ENCODE data around the gene TMEM126B.
A peak's percentile ranks its signal among the peaks of the same experiment; 100 is the strongest.
"Not testable (repeated sequence)": the region's sequence is repeated elsewhere in the genome, so short reads cannot be mapped to it uniquely, and the experiment has no call there.

Gene TMEM126B

GRCh38 chr11:85666687-85667086 lies 38.3 kb downstream of the TMEM126B start:
- peak overlapping the region; percentile 82 for H2AFZ ChIP-seq (ENCODE audit: low read depth, low read length, severe bottlenecking)
- H3K4me2 ChIP-seq (ENCODE audit: low read depth, low read length, poor library complexity, severe bottlenecking), result no peak overlapping the region
- TF ChIP-seq EZH2phosphoT487 (conservative IDR thresholded peaks at IDR 0.05; ENCODE audit: low read length) (no peak), CTCF (IDR thresholded peaks at IDR 0.05; ENCODE audit: insufficient read depth, low read length, poor library complexity, severe bottlenecking) (no peak)

GRCh38 chr11:85668157-85668556 lies 39.8 kb downstream of the TMEM126B start:
- Histone ChIP-seq H3K4me2 (ENCODE audit: low read depth, low read length, poor library complexity, severe bottlenecking) (no peak overlapping the region), H3K4me3 (ENCODE audit: insufficient read depth, low read length, poor library complexity, severe bottlenecking) (no peak overlapping the region), H2AFZ (ENCODE audit: low read depth, low read length, severe bottlenecking) (no peak overlapping the region), H3K36me3 (ENCODE audit: low read length) (peaks cover 5% of the 10 kb centered on the region; the same call in 1 of the 2 replicates), H3F3A (ENCODE audit: insufficient read depth) (peaks cover 7% of the 10 kb centered on the region), H3K79me2 (ENCODE audit: insufficient read depth, low read length) (peaks cover 17% of the 10 kb centered on the region), H3K9ac (ENCODE audit: low read length) (no peak overlapping the region), H3K9me2 (replicated peaks; ENCODE audit: insufficient read depth, low read length) (no peaks in the 10 kb centered on the region), H3K27me3 (ENCODE audit: low read length) (no peaks in the 10 kb centered on the region), H3K27ac (ENCODE audit: low read depth, low read length) (no peak overlapping the region), H4K20me1 (ENCODE audit: low read depth, low read length) (peaks cover 7% of the 10 kb centered on the region; the same call in 1 of the 2 replicates), H3K9me3 (ENCODE audit: insufficient read depth, low read length) (no peaks in the 10 kb centered on the region)
- TF ChIP-seq EZH2phosphoT487 (conservative IDR thresholded peaks at IDR 0.05; ENCODE audit: low read length), result no peak
- TF ChIP-seq CTCF (IDR thresholded peaks at IDR 0.05; ENCODE audit: insufficient read depth, low read length, poor library complexity, severe bottlenecking), result no peak

More at GRCh38 chr11:85666687-85667086, 38.3 kb downstream of the TMEM126B start:
- H3K9me2 ChIP-seq (replicated peaks; ENCODE audit: insufficient read depth, low read length), result no peaks in the 10 kb centered on the region
- H3K9ac ChIP-seq (ENCODE audit: low read length), result no peak overlapping the region
- H3K27ac ChIP-seq (ENCODE audit: low read depth, low read length), result no peak overlapping the region
- peaks cover 20% of the 10 kb centered on the region for H4K20me1 ChIP-seq (ENCODE audit: low read depth, low read length)
- no peaks in the 10 kb centered on the region for H3K9me3 ChIP-seq (ENCODE audit: insufficient read depth, low read length)
- H3F3A ChIP-seq (ENCODE audit: insufficient read depth), result peaks cover 7% of the 10 kb centered on the region
- H3K4me3 ChIP-seq (ENCODE audit: insufficient read depth, low read length, poor library complexity, severe bottlenecking), result no peak overlapping the region
- H3K27me3 ChIP-seq (ENCODE audit: low read length), result no peaks in the 10 kb centered on the region
- H3K36me3 ChIP-seq (ENCODE audit: low read length), result peaks cover 16% of the 10 kb centered on the region; the same call in 1 of the 2 replicates
- H3K79me2 ChIP-seq (ENCODE audit: insufficient read depth, low read length), result peaks cover 32% of the 10 kb centered on the region

DNA sequence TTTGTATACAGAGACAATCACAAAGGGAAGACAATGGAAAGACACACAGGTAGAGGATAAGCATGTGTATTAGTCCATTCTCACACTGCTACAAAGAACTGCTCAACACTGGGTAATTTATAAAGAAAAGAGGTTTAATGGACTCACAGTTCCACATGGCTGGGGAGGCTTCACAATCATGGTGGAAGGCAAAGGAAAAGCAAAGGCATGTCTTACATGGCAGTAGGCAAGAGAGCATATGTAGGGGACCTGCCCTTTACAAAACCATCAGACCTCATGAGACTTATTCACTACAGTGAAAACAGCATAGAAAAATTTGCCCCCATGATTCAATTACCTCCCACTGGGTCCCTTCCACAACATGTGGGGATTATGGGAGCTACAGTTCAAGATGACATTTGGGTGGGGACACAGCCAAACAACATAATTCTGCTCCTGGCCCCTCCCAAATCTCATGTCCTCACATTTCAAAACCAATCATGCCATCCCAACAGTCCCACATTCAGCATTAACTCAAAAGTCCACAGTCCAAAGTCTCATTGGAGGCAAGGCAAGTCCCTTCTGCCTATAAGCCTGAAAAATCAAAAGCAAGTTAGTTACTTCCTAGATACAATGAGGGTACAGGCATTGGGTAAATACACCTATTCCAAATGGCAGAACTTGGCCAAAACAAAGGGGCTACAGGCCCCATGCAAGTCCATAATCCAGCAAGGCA lies 42.7 kb downstream of the TMEM126B start:
- H3K4me2 ChIP-seq (ENCODE audit: low read depth, low read length, poor library complexity, severe bottlenecking); H3K9me3 ChIP-seq (ENCODE audit: insufficient read depth, low read length); H3K27me3 ChIP-seq (ENCODE audit: low read length); H3K4me3 ChIP-seq (ENCODE audit: insufficient read depth, low read length, poor library complexity, severe bottlenecking); H3K9ac ChIP-seq (ENCODE audit: low read length); H3K79me2 ChIP-seq (ENCODE audit: insufficient read depth, low read length); H3F3A ChIP-seq (ENCODE audit: insufficient read depth); H4K20me1 ChIP-seq (ENCODE audit: low read depth, low read length); H3K27ac ChIP-seq (ENCODE audit: low read depth, low read length); H2AFZ ChIP-seq (ENCODE audit: low read depth, low read length, severe bottlenecking); H3K36me3 ChIP-seq (ENCODE audit: low read length); H3K9me2 ChIP-seq (replicated peaks; ENCODE audit: insufficient read depth, low read length): not testable (repeated sequence)

DNA sequence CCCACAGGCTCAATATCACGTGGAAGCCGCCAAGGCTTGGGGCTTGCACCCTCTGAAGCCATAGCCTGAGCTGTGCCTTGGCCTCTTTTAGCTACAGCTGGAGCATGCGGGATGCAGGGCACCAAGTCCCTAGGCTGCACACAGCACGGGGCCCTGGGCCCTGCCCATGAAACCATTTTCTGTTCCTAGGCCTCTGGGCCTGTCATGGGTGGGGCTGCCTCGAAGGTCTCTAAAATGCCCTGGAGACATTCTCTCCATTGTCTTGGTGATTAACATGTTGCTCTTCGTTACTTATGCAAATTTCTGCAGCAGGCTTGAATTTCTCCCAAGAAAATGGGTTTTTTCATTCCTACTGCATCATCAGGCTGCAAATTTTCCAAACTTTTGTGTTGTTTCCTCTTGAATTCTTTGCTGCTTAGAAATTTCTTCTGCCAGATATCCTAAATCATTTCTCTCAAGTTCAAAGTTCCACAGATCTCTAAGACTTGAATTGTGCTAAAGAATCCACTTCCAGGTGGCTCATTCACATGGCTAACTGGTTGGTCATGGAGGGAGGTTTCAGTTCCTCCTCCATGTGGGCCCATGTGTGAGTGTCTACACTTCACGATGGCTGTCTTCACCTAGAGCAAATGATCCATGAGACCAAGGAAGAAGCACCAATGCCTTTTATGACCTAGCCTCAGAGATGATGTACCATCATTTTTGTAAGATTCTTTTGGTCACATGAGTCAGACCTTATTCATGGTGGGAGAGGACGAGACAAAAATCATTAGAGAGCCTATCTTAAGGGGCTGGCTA lies 43.9 kb downstream of the TMEM126B start:
- no peaks in the 10 kb centered on the region for H3K9me2 ChIP-seq (replicated peaks; ENCODE audit: insufficient read depth, low read length)
- H3K4me2 ChIP-seq (ENCODE audit: low read depth, low read length, poor library complexity, severe bottlenecking), result no peak overlapping the region
- H3K79me2 ChIP-seq (ENCODE audit: insufficient read depth, low read length), result no peaks in the 10 kb centered on the region
- TF ChIP-seq EZH2phosphoT487 (conservative IDR thresholded peaks at IDR 0.05; ENCODE audit: low read length) (no peak), CTCF (IDR thresholded peaks at IDR 0.05; ENCODE audit: insufficient read depth, low read length, poor library complexity, severe bottlenecking) (no peak)
- H3K9ac ChIP-seq (ENCODE audit: low read length), result no peak overlapping the region
- H3F3A ChIP-seq (ENCODE audit: insufficient read depth), result no peaks in the 10 kb centered on the region
- no peak overlapping the region for H3K4me3 ChIP-seq (ENCODE audit: insufficient read depth, low read length, poor library complexity, severe bottlenecking)
- no peaks in the 10 kb centered on the region for H3K9me3 ChIP-seq (ENCODE audit: insufficient read depth, low read length)
- no peaks in the 10 kb centered on the region for H4K20me1 ChIP-seq (ENCODE audit: low read depth, low read length)
- no peak overlapping the region for H2AFZ ChIP-seq (ENCODE audit: low read depth, low read length, severe bottlenecking)
- no peak overlapping the region for H3K27ac ChIP-seq (ENCODE audit: low read depth, low read length)
- no peaks in the 10 kb centered on the region for H3K36me3 ChIP-seq (ENCODE audit: low read length)
- H3K27me3 ChIP-seq (ENCODE audit: low read length), result no peaks in the 10 kb centered on the region

Measured in SU-DHL-6 (cell line).